H1 (cell line): Measurements from ENCODE around the gene CDS2.

Experiments
- CBX5 ChIP-seq: fragments of 300-800, 300-1000 bp; sonication (generic); IDR thresholded peaks from 2 replicates; pipeline ENCODE4 v1.7.1; 2016; ENCODE audit warnings: antibody characterized with exemption, low read length, low read depth
- EZH2 ChIP-seq: fragments of 200-600 bp; sonication (generic); IDR thresholded peaks from 2 replicates; pipeline ENCODE4 v1.7.1; 2012; ENCODE audit warnings: low read depth, mild to moderate bottlenecking, moderate library complexity, low read length, inconsistent platforms; ENCODE audit not compliant: severe bottlenecking
- HDAC6 ChIP-seq: IDR thresholded peaks from one replicate; pipeline ENCODE4 v1.7.1; 2012; ENCODE audit warnings: low read depth, mild to moderate bottlenecking, inconsistent platforms, low read length, moderate library complexity
- JUND ChIP-seq: IDR thresholded peaks from 2 replicates; pipeline ENCODE4 v1.6.1; 2011; ENCODE audit warnings: mild to moderate bottlenecking, improper control_type of control experiment, low read length
- PHF8 ChIP-seq: fragments of 200-600 bp; sonication (generic); conservative IDR thresholded peaks from 2 replicates; pipeline ENCODE4 v1.7.1; 2012; ENCODE audit warnings: low read depth, mild to moderate bottlenecking, inconsistent platforms, low read length, moderate library complexity
- POLR2A ChIP-seq, 2 experiments: IDR thresholded peaks; 1 replicate in 1 of 2; 2 replicates in 1 of 2; pipeline ENCODE4 v1.6.1; 2011; ENCODE audit warnings: low read depth in 2 of 2, low read length in 2 of 2, mild to moderate bottlenecking in 2 of 2; ENCODE audit errors: control extremely low read depth in 1 of 2
- TAF1 ChIP-seq: IDR thresholded peaks from 2 replicates; pipeline ENCODE4 v1.6.1; 2011; ENCODE audit warnings: mild to moderate bottlenecking, low read depth, low read length
- TF ChIP-seq, protein P1 (sequence below), 3 experiments: IDR thresholded peaks; 1 replicate in 2 of 3; 2 replicates in 1 of 3; pipeline versions ENCODE4 v1.5.1 to v1.6.1; 2011; ENCODE audit warnings: low read length in 3 of 3, mild to moderate bottlenecking in 3 of 3, inconsistent platforms in 2 of 3, low read depth in 1 of 3, moderate library complexity in 1 of 3; ENCODE audit not compliant: insufficient read depth in 1 of 3; ENCODE audit errors: control extremely low read depth in 1 of 3

DNA sequence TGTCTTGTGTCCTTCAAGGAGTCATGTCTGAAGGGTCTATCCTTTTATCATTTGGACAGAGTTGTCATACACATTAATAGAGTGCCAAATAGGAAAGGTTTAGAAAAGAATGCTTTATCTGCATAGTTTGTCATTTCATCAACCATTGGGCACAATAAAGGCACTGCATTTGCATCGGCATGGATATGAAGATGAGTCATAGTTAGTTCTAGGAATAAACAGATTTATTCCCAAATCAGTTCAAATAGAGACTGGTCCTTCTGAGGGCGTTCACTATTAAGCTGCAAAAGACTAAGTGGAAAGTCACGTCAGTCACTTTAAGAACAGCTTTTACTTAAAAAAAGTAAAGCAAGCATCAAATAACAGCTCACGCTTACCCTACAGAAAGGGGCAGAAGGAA is 90.8 kb downstream of the CDS2 start:
- TF ChIP-seq EZH2 (no peak), JUND (no peak), PHF8 (no peak), POLR2A (IDR thresholded peaks at IDR 0.05; ENCODE audit: control extremely low read depth in 1 of 2, low read depth in 2 of 2, low read length in 2 of 2) (no peak), HDAC6 (no peak), TAF1 (no peak), CBX5 (no peak)
- TF ChIP-seq, protein P1, sequence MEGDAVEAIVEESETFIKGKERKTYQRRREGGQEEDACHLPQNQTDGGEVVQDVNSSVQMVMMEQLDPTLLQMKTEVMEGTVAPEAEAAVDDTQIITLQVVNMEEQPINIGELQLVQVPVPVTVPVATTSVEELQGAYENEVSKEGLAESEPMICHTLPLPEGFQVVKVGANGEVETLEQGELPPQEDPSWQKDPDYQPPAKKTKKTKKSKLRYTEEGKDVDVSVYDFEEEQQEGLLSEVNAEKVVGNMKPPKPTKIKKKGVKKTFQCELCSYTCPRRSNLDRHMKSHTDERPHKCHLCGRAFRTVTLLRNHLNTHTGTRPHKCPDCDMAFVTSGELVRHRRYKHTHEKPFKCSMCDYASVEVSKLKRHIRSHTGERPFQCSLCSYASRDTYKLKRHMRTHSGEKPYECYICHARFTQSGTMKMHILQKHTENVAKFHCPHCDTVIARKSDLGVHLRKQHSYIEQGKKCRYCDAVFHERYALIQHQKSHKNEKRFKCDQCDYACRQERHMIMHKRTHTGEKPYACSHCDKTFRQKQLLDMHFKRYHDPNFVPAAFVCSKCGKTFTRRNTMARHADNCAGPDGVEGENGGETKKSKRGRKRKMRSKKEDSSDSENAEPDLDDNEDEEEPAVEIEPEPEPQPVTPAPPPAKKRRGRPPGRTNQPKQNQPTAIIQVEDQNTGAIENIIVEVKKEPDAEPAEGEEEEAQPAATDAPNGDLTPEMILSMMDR (IDR thresholded peaks at IDR 0.05; ENCODE audit: control extremely low read depth in 1 of 3, insufficient read depth in 1 of 3, low read depth in 1 of 3, low read length in 3 of 3), result no peak
